ENCODE results near the gene ATG5. TPM values are rescaled to one million over a fixed set of nuclear protein-coding genes. Genes with fewer than 3 reads are reported as not detected.

The ATG5 gene
- total RNA-seq, 4 donors from 2014 or later = 14.6 to 34.9 (median 25.3) TPM

GRCh38 chr6:106369739-106370138 is 44.2 kb upstream of the ATG5 start:
- H3K4me1 ChIP-seq = peaks cover 12 to 67% (median 15%) of the 10 kb centered on the region in 3 donors
- no peaks in the 10 kb centered on the region for H3K9me3 ChIP-seq
- intact Hi-C loops (cut with DNase I) = loop anchor here (10.0 kb wide), 1 partner anchor 75 kb away; no protein-coding TSS in a partner anchor
- no peaks in the 10 kb centered on the region for H3K27me3 ChIP-seq
- DNase-seq = no peak
- peaks cover 0 to 8% (median 0%) of the 10 kb centered on the region in 3 donors for H3K36me3 ChIP-seq
- WGBS, 2 donors = 39 to 51% methylated on average over 2 of the region's 2 CpGs
- TF ChIP-seq POLR2A (IDR thresholded peaks at IDR 0.05) (no peak), CTCF (IDR thresholded peaks at IDR 0.05) (no peak)
- H3K4me3 ChIP-seq = peak overlapping the region in 1 of 4 donors; percentile 0
- peak overlapping the region in 3 of 4 donors; percentile 60 to 81 (median 76) for H3K27ac ChIP-seq

- DNase-seq = no peak
- no peaks in the 10 kb centered on the region for H3K9me3 ChIP-seq
- peaks cover 0 to 8% (median 0%) of the 10 kb centered on the region in 3 donors for H3K36me3 ChIP-seq
- 93 to 100% methylated on average over 3 of the region's 3 CpGs for WGBS, 2 donors
- intact Hi-C loops (cut with DNase I) = loop anchor here (10.0 kb wide), 1 partner anchor 81 kb away; no protein-coding TSS in a partner anchor
- peak overlapping the region in 1 of 4 donors; percentile 6 for H3K27ac ChIP-seq
- peak overlapping the region in 1 of 4 donors; percentile 13 for H3K4me3 ChIP-seq
- H3K27me3 ChIP-seq = peaks cover 0 to 29% (median 0%) of the 10 kb centered on the region in 4 donors
- no peak for TF ChIP-seq POLR2A (IDR thresholded peaks at IDR 0.05)
- no peak for TF ChIP-seq CTCF (IDR thresholded peaks at IDR 0.05)
- peaks cover 0 to 51% (median 8%) of the 10 kb centered on the region in 3 donors for H3K4me1 ChIP-seq
Observed at GRCh38 chr6:106363401-106364138, 38.0 kb upstream of the ATG5 start.

- H3K36me3 ChIP-seq = no peaks in the 10 kb centered on the region
- H3K27ac ChIP-seq = peak overlapping the region; percentile 31 to 89 (median 87)
- 0% methylated on average over 1 to 5 of the region's 31 CpGs for WGBS, 2 donors
- H3K27me3 ChIP-seq = peaks cover 0 to 53% (median 0%) of the 10 kb centered on the region in 4 donors
- peaks cover 0 to 46% (median 8%) of the 10 kb centered on the region in 3 donors for H3K4me1 ChIP-seq
- TF ChIP-seq POLR2A (IDR thresholded peaks at IDR 0.05) (no peak), CTCF (IDR thresholded peaks at IDR 0.05) (no peak)
- intact Hi-C loops (cut with DNase I) = loop anchor here (10.0 kb wide), 1 partner anchor 84 kb away; no protein-coding TSS in a partner anchor
- no peak for DNase-seq
- H3K9me3 ChIP-seq = no peaks in the 10 kb centered on the region
- peak overlapping the region; percentile 75 to 81 (median 77) for H3K4me3 ChIP-seq
Observed at GRCh38 chr6:106360989-106361430, 35.5 kb upstream of the ATG5 start.

- peak within 1 kb of the TSS; percentile 31 to 89 (median 87) for H3K27ac ChIP-seq
- peak; percentile 80 to 100 (median 98) for TF ChIP-seq CTCF (IDR thresholded peaks at IDR 0.05)
- TF ChIP-seq POLR2A (IDR thresholded peaks at IDR 0.05) = peak in 2 of 4 donors; percentile 49 to 60
- peak within 1 kb of the TSS; percentile 75 to 81 (median 77) for H3K4me3 ChIP-seq
- peaks cover 0 to 46% (median 8%) of the 10 kb centered on the region in 3 donors for H3K4me1 ChIP-seq
- no peak for DNase-seq
- no peaks in the 10 kb centered on the region for H3K9me3 ChIP-seq
- H3K36me3 ChIP-seq = no peaks in the 10 kb centered on the region
- no CpG with 5 or more reads among the region's 66 CpGs for WGBS, 2 donors
- peaks cover 0 to 58% (median 0%) of the 10 kb centered on the region in 4 donors for H3K27me3 ChIP-seq
- intact Hi-C loops (cut with DNase I) = loop anchor here (10.0 kb wide), 1 partner anchor 84 kb away; no protein-coding TSS in a partner anchor
Observed at GRCh38 chr6:106360410-106360988, 34.9 kb upstream of the ATG5 start, which contains the start of gene CRYBG1. TSS of gene CRYBG1 (plus strand) at chr6:106360717. CDS start at chr6:106360909, 192 bp downstream.

Data from esophagus squamous epithelium (tissue), 5 donors.